ENCODE measurements around the gene MINDY2. TPM values are rescaled to one million over a fixed set of nuclear protein-coding genes. Genes with fewer than 3 reads are reported as not detected.
"Not testable (repeated sequence)": the region's sequence is repeated elsewhere in the genome, so short reads cannot be mapped to it uniquely, and the experiment has no call there.

MINDY2 gene
- total and polyA plus RNA-seq, 2 experiments from 2014 or later = 36.3 to 47.9 TPM

DNA sequence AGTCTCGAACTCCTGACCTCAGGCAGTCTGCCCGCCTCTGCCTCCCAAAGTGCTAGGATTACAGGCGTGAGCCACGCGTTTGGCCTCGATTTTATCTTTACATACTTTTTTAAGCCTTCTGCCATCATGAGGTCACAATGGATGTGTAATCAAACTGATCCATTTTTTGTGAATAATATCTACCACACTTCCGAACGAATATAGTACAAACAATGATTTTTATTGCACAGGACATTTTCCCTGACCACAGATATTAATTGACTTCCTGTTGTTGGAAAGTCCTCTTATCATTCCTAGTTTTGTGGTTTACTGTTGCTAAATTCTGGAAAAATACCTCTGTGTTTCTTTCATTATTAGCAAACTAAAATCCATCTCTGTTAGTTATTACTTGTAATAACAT lies 68.9 kb downstream of the MINDY2 start (continued):
- no peak for TF ChIP-seq EZH2 (IDR thresholded peaks at IDR 0.05; ENCODE audit: low read depth, unreplicated experiment)
- TF ChIP-seq ZNF114 (CRISPR knock-in tag; IDR thresholded peaks at IDR 0.05) = no peak

- Mint-ChIP-seq H3K4me1 (no peaks in the 10 kb centered on the region), H3K4me3 (no peak overlapping the region), H3K27ac (no peak overlapping the region), H3K36me3 (ENCODE audit: low read depth) (peaks cover 30% of the 10 kb centered on the region; the same call in 2 of the 3 replicates), H3K9me3 (no peaks in the 10 kb centered on the region), H3K27me3 (ENCODE audit: insufficient read depth, low read depth, poor library complexity) (peaks cover 5% of the 10 kb centered on the region)
- no peaks in the 10 kb centered on the region for H3K9me2 ChIP-seq (ENCODE audit: insufficient read depth)
- no peak overlapping the region for H3K4me3 ChIP-seq
- H3F3A ChIP-seq (replicated peaks; ENCODE audit: low read depth) = 0 out of 2 replicates have a peak, but pooled peaks cover 3% of the 10 kb centered on the region
- H3K36me3 ChIP-seq (ENCODE audit: insufficient read depth) = peaks cover 4% of the 10 kb centered on the region; the same call in 1 of the 2 replicates
- H3K27ac ChIP-seq (ENCODE audit: low read depth) = no peak overlapping the region
- no peaks in the 10 kb centered on the region for H3K4me1 ChIP-seq (ENCODE audit: insufficient read depth)
- no peaks in the 10 kb centered on the region for H3K79me2 ChIP-seq (replicated peaks; ENCODE audit: insufficient read depth)
- ATAC-seq (no peak), DNase-seq (ENCODE audit: low spot score) (no peak)
- no peaks in the 10 kb centered on the region for H3K27me3 ChIP-seq (ENCODE audit: insufficient read depth)
- H3K4me2 ChIP-seq = no peak overlapping the region
- no peaks in the 10 kb centered on the region for H4K20me1 ChIP-seq (replicated peaks; ENCODE audit: insufficient read depth)
- TF ChIP-seq POLR2AphosphoS5 (IDR thresholded peaks at IDR 0.05; ENCODE audit: low read depth) (no peak), CTCF (conservative IDR thresholded peaks at IDR 0.05; ENCODE audit: low read depth in 2 of 2) (no peak), CREB1 (CRISPR knock-in tag; IDR thresholded peaks at IDR 0.05; ENCODE audit: low read depth) (no peak), EZH2 (IDR thresholded peaks at IDR 0.05; ENCODE audit: low read depth, unreplicated experiment) (no peak)
- TF ChIP-seq, protein P1, sequence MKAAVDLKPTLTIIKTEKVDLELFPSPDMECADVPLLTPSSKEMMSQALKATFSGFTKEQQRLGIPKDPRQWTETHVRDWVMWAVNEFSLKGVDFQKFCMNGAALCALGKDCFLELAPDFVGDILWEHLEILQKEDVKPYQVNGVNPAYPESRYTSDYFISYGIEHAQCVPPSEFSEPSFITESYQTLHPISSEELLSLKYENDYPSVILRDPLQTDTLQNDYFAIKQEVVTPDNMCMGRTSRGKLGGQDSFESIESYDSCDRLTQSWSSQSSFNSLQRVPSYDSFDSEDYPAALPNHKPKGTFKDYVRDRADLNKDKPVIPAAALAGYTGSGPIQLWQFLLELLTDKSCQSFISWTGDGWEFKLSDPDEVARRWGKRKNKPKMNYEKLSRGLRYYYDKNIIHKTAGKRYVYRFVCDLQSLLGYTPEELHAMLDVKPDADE (IDR thresholded peaks at IDR 0.05) = no peak
- H2AFZ ChIP-seq = no peak overlapping the region
Measured at GRCh38 chr15:58842713-58843396, 71.8 kb downstream of the MINDY2 start.

DNA sequence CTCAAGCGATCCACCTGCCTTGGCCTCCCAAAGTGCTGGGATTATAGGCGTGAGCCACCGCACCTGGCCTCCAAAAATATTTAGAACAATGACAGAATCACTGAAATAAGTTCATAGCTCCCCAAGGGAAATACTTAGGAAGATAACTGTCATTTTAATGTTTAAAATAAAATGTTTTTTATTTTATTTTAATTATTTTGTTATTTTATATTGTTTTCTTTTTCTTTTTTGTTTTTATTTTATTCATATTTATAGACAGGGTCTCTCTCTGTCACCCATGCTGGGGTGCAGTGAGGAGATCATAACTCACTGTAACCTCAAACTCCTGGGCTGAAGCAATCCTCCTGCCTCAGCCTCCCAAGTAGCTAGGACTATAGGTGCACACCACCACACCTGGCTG lies 80.1 kb downstream of the MINDY2 start:
- H2AFZ ChIP-seq; H3K36me3 ChIP-seq (ENCODE audit: insufficient read depth); H3K79me2 ChIP-seq (replicated peaks; ENCODE audit: insufficient read depth); H3K27me3 ChIP-seq (ENCODE audit: insufficient read depth); DNase-seq (ENCODE audit: low spot score); H3K4me1 ChIP-seq (ENCODE audit: insufficient read depth); H3K4me3 Mint-ChIP-seq; H4K20me1 ChIP-seq (replicated peaks; ENCODE audit: insufficient read depth); H3K27me3 Mint-ChIP-seq (ENCODE audit: insufficient read depth, low read depth, poor library complexity); H3K9me3 Mint-ChIP-seq; H3K27ac ChIP-seq (ENCODE audit: low read depth); H3K4me1 Mint-ChIP-seq; H3K4me2 ChIP-seq; ATAC-seq; H3K27ac Mint-ChIP-seq; H3K4me3 ChIP-seq; H3K9me2 ChIP-seq (ENCODE audit: insufficient read depth); H3F3A ChIP-seq (replicated peaks; ENCODE audit: low read depth): not testable (repeated sequence)
- H3K36me3 Mint-ChIP-seq (ENCODE audit: low read depth) = peaks cover 30% of the 10 kb centered on the region; the same call in 2 of the 3 replicates
